Heart left ventricle (tissue), 13 donors: Measurements from ENCODE around the gene IGSF5.

Experiments used
- CTCF ChIP-seq, 12 donors: fragments of 200-600 bp; sonication (generic) in 4 of 12; IDR thresholded peaks; one replicate each; pipeline versions ENCODE4 v1.5.0 to v1.8.0; 2018 to 2022; ENCODE audit warnings: antibody characterized with exemption in 12 of 12, mild to moderate bottlenecking in 5 of 12
- POLR2A ChIP-seq, 2 donors: fragments of 450-650 bp; IDR thresholded peaks; one replicate each; pipeline ENCODE4 v1.6.1; 2017; ENCODE audit warnings: antibody characterized with exemption in 2 of 2, mild to moderate bottlenecking in 2 of 2, moderate library complexity in 2 of 2
- donor health status: ischemic (EF 13 %, LVEDD 7.1; RV severe dilation, severe dysfunction).
- donor health status: DM: no; HTN: yes; CAD: no.
- donor health status: DM: no; HTN: no; CAD: no.
- donor health status: ischemic (EF 25% LVEDD 6.9; RV normal size, moderate dysfunction).
- donor health status: ischemic (EF 25% LVEDD 5.7; RV mildly dilated, moderate dysfunction).
- donor health status: ischemic (EF 35%, LVEDD 5.7; RV mildly dilated, moderate dysfunction).
- donor health status: nonischemic (EF 11% LVEDD 7.7; RV severe dilation, severe dysfunction).
- donor health status: DM: yes; HTN: yes; CAD: no.
- donor health status: PGD.
- donor health status: ischemic (EF 29% LVEDD 5.4; RV normal size, mild dysfunction).
- donor health status: nonischemic (EF 23%, LVEDD 6.1; RV moderate dilation, normal function).

- TF ChIP-seq CTCF (IDR thresholded peaks at IDR 0.05) (no peak), POLR2A (IDR thresholded peaks at IDR 0.05) (no peak)
These were observed 106.1 kb downstream of the IGSF5 start for GRCh38 chr21:39851002-39851618.
